ENCODE results near the gene DNER. TPM values are rescaled to one million over a fixed set of nuclear protein-coding genes. Genes with fewer than 3 reads are reported as not detected.

DNER gene
- total RNA-seq, 1 experiment from 2014 or later: not detected

DNA sequence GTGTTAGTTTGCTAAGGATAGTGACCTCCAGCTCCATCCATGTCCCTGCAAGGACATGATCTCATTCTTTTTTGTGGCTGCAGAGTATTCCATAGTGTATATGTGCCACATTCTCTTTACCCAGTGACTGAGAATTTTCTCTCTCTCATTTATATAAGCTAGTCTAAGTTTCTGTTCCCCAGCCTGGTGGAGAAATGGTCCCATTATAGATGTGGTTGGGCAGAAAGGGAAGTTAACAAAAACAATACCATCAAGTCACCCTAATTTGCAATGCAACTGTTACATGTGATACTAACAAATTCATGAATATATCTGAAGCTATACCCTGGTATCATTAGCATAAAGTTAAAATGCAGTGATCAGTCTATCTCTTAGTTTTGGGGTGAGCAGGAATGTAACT lies 54.0 kb downstream of the DNER start:
- Histone ChIP-seq H3K27me3 (ENCODE audit: low read length) (no peaks in the 10 kb centered on the region), H3K4me2 (ENCODE audit: low read depth, low read length, poor library complexity, severe bottlenecking) (no peak overlapping the region), H4K20me1 (ENCODE audit: insufficient read depth, low read depth, low read length) (no peaks in the 10 kb centered on the region), H2AFZ (ENCODE audit: low read length) (no peak overlapping the region), H3K9me3 (ENCODE audit: low read length) (no peaks in the 10 kb centered on the region), H3K4me3 (ENCODE audit: low read length) (no peak overlapping the region), H3K9ac (ENCODE audit: low read length) (no peak overlapping the region), H3K27ac (ENCODE audit: low read length) (no peak overlapping the region), H3K79me2 (ENCODE audit: low read length) (no peaks in the 10 kb centered on the region), H3K4me1 (ENCODE audit: low read length) (no peaks in the 10 kb centered on the region), H3K36me3 (ENCODE audit: insufficient read depth, low read length) (no peaks in the 10 kb centered on the region), H3K9me2 (replicated peaks; ENCODE audit: insufficient read depth, low read length) (no peaks in the 10 kb centered on the region)
- DNase-seq: no peak

DNA sequence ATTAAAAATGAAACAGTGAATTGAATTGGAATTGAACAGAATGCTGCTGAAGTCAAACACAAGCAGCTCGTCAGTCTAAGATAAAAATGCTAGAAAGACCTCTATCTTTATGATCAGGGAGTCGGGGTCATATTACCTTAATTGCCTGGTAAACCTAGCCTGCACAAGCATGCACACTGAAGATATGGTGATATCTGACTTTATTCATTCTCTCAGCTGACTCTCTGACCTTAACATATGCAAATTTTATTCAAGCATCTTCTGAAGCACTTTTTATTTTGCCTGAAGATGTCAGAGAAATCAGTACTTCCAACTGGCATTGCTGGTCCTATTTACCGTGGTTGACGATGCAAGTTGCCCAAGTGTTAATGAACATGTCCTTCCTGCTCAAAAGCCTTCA lies 56.4 kb downstream of the DNER start:
- no peaks in the 10 kb centered on the region for H3K9me2 ChIP-seq (replicated peaks; ENCODE audit: insufficient read depth, low read length)
- no peaks in the 10 kb centered on the region for H3K79me2 ChIP-seq (ENCODE audit: low read length)
- no peak overlapping the region for H3K4me3 ChIP-seq (ENCODE audit: low read length)
- DNase-seq: no peak
- H3K4me2 ChIP-seq (ENCODE audit: low read depth, low read length, poor library complexity, severe bottlenecking): no peak overlapping the region
- H4K20me1 ChIP-seq (ENCODE audit: insufficient read depth, low read depth, low read length): no peaks in the 10 kb centered on the region
- no peaks in the 10 kb centered on the region for H3K4me1 ChIP-seq (ENCODE audit: low read length)
- H3K9me3 ChIP-seq (ENCODE audit: low read length): no peaks in the 10 kb centered on the region
- no peaks in the 10 kb centered on the region for H3K36me3 ChIP-seq (ENCODE audit: insufficient read depth, low read length)
- H3K27me3 ChIP-seq (ENCODE audit: low read length): no peaks in the 10 kb centered on the region
- H2AFZ ChIP-seq (ENCODE audit: low read length): no peak overlapping the region
- H3K27ac ChIP-seq (ENCODE audit: low read length): no peak overlapping the region
- H3K9ac ChIP-seq (ENCODE audit: low read length): no peak overlapping the region

DNA sequence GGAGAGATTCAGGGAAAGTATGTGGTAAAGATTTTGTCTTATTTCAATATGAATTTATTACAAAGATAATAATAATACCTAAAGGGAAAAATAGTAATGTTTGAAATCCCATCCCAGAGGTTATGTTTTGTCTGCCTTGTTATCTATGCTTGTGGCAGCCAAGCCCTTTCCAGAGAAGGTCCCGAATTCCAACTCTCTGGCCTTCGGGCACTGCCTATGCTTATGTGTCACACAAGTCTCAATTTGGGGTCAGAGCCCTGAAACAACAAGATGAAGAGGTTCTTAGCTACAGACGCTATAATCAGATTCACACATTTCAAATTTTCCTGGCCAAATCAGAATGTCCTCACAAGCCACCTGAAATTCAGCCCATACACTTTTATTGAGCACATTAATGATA lies 59.9 kb downstream of the DNER start:
- H3K9me3 ChIP-seq (ENCODE audit: low read length): no peaks in the 10 kb centered on the region
- H2AFZ ChIP-seq (ENCODE audit: low read length): no peak overlapping the region
- H3K4me1 ChIP-seq (ENCODE audit: low read length): no peaks in the 10 kb centered on the region
- H3K9ac ChIP-seq (ENCODE audit: low read length): no peak overlapping the region
- H3K4me3 ChIP-seq (ENCODE audit: low read length): no peak overlapping the region
- H3K79me2 ChIP-seq (ENCODE audit: low read length): no peaks in the 10 kb centered on the region
- H3K4me2 ChIP-seq (ENCODE audit: low read depth, low read length, poor library complexity, severe bottlenecking): no peak overlapping the region
- no peaks in the 10 kb centered on the region for H3K9me2 ChIP-seq (replicated peaks; ENCODE audit: insufficient read depth, low read length)
- no peaks in the 10 kb centered on the region for H4K20me1 ChIP-seq (ENCODE audit: insufficient read depth, low read depth, low read length)
- no peaks in the 10 kb centered on the region for H3K36me3 ChIP-seq (ENCODE audit: insufficient read depth, low read length)
- H3K27ac ChIP-seq (ENCODE audit: low read length): no peak overlapping the region
- DNase-seq: no peak
- H3K27me3 ChIP-seq (ENCODE audit: low read length): no peaks in the 10 kb centered on the region

DNA sequence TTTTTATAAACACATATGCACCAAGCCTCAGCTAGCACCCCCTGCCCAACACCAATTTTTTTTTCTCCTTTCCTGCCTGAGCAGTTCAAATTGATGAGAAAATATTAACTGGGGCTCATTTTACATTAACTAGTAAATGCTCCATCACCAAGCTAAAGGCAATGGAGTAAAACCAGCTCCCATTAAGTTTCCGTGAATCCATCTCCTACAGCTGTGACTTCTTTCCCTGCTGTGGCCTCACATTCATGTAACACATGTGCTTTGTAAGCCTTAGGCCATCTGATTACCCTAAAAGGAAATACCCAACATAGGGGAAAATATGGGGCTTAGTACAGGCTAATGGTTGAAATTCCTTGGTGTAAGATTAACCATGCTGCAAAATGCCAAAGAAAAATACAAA lies 60.8 kb downstream of the DNER start:
- H3K36me3 ChIP-seq (ENCODE audit: insufficient read depth, low read length): no peaks in the 10 kb centered on the region
- H3K4me3 ChIP-seq (ENCODE audit: low read length): no peak overlapping the region
- DNase-seq: no peak
- H3K4me1 ChIP-seq (ENCODE audit: low read length): no peaks in the 10 kb centered on the region
- H4K20me1 ChIP-seq (ENCODE audit: insufficient read depth, low read depth, low read length): no peaks in the 10 kb centered on the region
- no peaks in the 10 kb centered on the region for H3K79me2 ChIP-seq (ENCODE audit: low read length)
- no peak overlapping the region for H3K27ac ChIP-seq (ENCODE audit: low read length)
- no peaks in the 10 kb centered on the region for H3K27me3 ChIP-seq (ENCODE audit: low read length)
- no peak overlapping the region for H3K4me2 ChIP-seq (ENCODE audit: low read depth, low read length, poor library complexity, severe bottlenecking)
- no peaks in the 10 kb centered on the region for H3K9me2 ChIP-seq (replicated peaks; ENCODE audit: insufficient read depth, low read length)
- no peak overlapping the region for H3K9ac ChIP-seq (ENCODE audit: low read length)
- no peak overlapping the region for H2AFZ ChIP-seq (ENCODE audit: low read length)
- no peaks in the 10 kb centered on the region for H3K9me3 ChIP-seq (ENCODE audit: low read length)

- H3K4me3 ChIP-seq (ENCODE audit: low read length): no peak overlapping the region
- no peaks in the 10 kb centered on the region for H3K9me2 ChIP-seq (replicated peaks; ENCODE audit: insufficient read depth, low read length)
- no peak overlapping the region for H2AFZ ChIP-seq (ENCODE audit: low read length)
- no peak overlapping the region for H3K27ac ChIP-seq (ENCODE audit: low read length)
- no peaks in the 10 kb centered on the region for H3K79me2 ChIP-seq (ENCODE audit: low read length)
- no peaks in the 10 kb centered on the region for H3K27me3 ChIP-seq (ENCODE audit: low read length)
- no peaks in the 10 kb centered on the region for H3K4me1 ChIP-seq (ENCODE audit: low read length)
- no peak overlapping the region for H3K4me2 ChIP-seq (ENCODE audit: low read depth, low read length, poor library complexity, severe bottlenecking)
- H4K20me1 ChIP-seq (ENCODE audit: insufficient read depth, low read depth, low read length): no peaks in the 10 kb centered on the region
- DNase-seq: no peak
- no peaks in the 10 kb centered on the region for H3K36me3 ChIP-seq (ENCODE audit: insufficient read depth, low read length)
- H3K9me3 ChIP-seq (ENCODE audit: low read length): no peaks in the 10 kb centered on the region
- no peak overlapping the region for H3K9ac ChIP-seq (ENCODE audit: low read length)
Measured at GRCh38 chr2:229652796-229653195, 61.6 kb downstream of the DNER start.

DNA sequence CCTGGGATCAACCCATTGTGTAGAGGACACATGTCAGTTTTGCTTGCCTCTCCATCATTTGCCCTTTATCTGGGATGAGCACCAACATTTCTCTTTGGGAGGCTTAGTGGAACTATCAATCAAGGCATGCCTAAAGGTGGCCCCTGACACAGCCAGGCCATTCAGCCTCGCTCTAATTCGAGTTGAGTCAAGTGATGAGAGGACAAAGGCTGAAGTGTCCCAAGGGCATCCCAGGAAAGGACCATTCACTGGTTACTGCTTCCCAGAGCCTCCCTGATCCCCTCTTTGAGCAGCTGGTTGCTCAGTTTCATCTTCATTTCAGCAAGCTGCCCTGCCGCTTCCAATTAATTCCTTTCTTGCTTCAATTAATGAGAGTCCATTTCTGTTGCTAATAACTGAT lies 63.5 kb downstream of the DNER start:
- Histone ChIP-seq H3K27ac (ENCODE audit: low read length) (no peak overlapping the region), H3K36me3 (ENCODE audit: insufficient read depth, low read length) (no peaks in the 10 kb centered on the region), H3K4me3 (ENCODE audit: low read length) (no peak overlapping the region), H3K9me3 (ENCODE audit: low read length) (no peaks in the 10 kb centered on the region), H3K9ac (ENCODE audit: low read length) (no peak overlapping the region), H3K4me1 (ENCODE audit: low read length) (no peaks in the 10 kb centered on the region), H3K79me2 (ENCODE audit: low read length) (no peaks in the 10 kb centered on the region), H4K20me1 (ENCODE audit: insufficient read depth, low read depth, low read length) (no peaks in the 10 kb centered on the region), H3K27me3 (ENCODE audit: low read length) (no peaks in the 10 kb centered on the region), H3K4me2 (ENCODE audit: low read depth, low read length, poor library complexity, severe bottlenecking) (no peak overlapping the region), H2AFZ (ENCODE audit: low read length) (no peak overlapping the region), H3K9me2 (replicated peaks; ENCODE audit: insufficient read depth, low read length) (no peaks in the 10 kb centered on the region)
- DNase-seq: no peak

DNA sequence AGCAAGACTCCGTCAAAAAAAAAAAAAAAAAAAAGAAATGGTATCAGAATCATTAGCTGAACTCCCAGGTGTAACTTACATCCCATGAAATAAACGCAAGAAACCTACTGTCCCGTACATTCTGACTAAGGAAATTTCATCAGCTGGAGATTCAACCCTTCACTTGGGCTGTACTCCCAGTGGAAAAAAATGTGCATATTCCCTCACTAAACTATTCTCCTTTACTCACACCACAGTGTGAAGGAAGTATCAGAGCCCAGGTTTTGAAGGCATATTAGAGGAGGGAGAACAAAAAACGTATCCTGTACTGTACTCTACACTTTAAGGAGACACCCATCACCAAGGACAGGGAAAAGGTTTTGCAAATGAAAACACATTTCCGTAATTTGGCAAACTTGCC lies 64.3 kb downstream of the DNER start:
- no peak overlapping the region for H3K27ac ChIP-seq (ENCODE audit: low read length)
- no peak overlapping the region for H3K4me3 ChIP-seq (ENCODE audit: low read length)
- H3K79me2 ChIP-seq (ENCODE audit: low read length): no peaks in the 10 kb centered on the region

DNA sequence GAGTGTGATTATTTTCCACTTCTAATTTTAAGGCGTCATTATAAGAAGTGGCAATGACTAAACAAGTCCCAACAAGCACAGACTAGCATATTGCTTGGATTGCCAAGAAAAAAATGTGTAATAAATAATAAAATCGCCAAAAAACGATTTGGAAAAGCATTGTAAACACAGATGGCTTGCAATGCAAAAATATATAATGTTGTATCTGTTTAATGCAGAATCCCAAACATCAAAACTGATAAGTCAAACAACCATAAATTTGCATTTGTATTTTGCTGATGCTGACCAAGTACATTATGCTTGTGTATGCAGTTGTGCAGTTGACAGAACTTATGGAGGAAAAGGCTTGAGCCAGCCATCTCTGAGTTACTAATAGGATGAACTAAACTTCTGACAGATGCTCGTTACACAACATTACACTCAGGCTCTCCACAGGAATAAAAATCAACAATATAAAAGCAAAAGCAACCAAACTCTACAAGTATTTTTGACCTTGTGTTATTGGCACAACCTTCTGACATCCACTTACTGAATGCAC lies 68.1 kb downstream of the DNER start:
- no peak overlapping the region for H3K4me3 ChIP-seq (ENCODE audit: low read length)
- no peak overlapping the region for H3K4me2 ChIP-seq (ENCODE audit: low read depth, low read length, poor library complexity, severe bottlenecking)
- no peak for DNase-seq
- H3K9me2 ChIP-seq (replicated peaks; ENCODE audit: insufficient read depth, low read length): no peaks in the 10 kb centered on the region
- no peaks in the 10 kb centered on the region for H3K79me2 ChIP-seq (ENCODE audit: low read length)
- no peak overlapping the region for H3K9ac ChIP-seq (ENCODE audit: low read length)
- no peak overlapping the region for H2AFZ ChIP-seq (ENCODE audit: low read length)
- no peaks in the 10 kb centered on the region for H4K20me1 ChIP-seq (ENCODE audit: insufficient read depth, low read depth, low read length)
- no peaks in the 10 kb centered on the region for H3K9me3 ChIP-seq (ENCODE audit: low read length)
- H3K36me3 ChIP-seq (ENCODE audit: insufficient read depth, low read length): no peaks in the 10 kb centered on the region
- no peaks in the 10 kb centered on the region for H3K27me3 ChIP-seq (ENCODE audit: low read length)
- H3K4me1 ChIP-seq (ENCODE audit: low read length): no peaks in the 10 kb centered on the region
- no peak overlapping the region for H3K27ac ChIP-seq (ENCODE audit: low read length)

More for the DNA sequence above, 64.3 kb downstream of the DNER start:
- no peaks in the 10 kb centered on the region for H4K20me1 ChIP-seq (ENCODE audit: insufficient read depth, low read depth, low read length)
- no peak for DNase-seq
- no peaks in the 10 kb centered on the region for H3K27me3 ChIP-seq (ENCODE audit: low read length)
- no peak overlapping the region for H3K4me2 ChIP-seq (ENCODE audit: low read depth, low read length, poor library complexity, severe bottlenecking)
- no peak overlapping the region for H2AFZ ChIP-seq (ENCODE audit: low read length)
- H3K9me2 ChIP-seq (replicated peaks; ENCODE audit: insufficient read depth, low read length): no peaks in the 10 kb centered on the region
- H3K9ac ChIP-seq (ENCODE audit: low read length): no peak overlapping the region
- no peaks in the 10 kb centered on the region for H3K9me3 ChIP-seq (ENCODE audit: low read length)
- no peaks in the 10 kb centered on the region for H3K36me3 ChIP-seq (ENCODE audit: insufficient read depth, low read length)
- no peaks in the 10 kb centered on the region for H3K4me1 ChIP-seq (ENCODE audit: low read length)

GRCh38 chr2:229642371-229642770 lies 72.0 kb downstream of the DNER start:
- Histone ChIP-seq H3K27me3 (ENCODE audit: low read length) (no peaks in the 10 kb centered on the region), H3K9me2 (replicated peaks; ENCODE audit: insufficient read depth, low read length) (no peaks in the 10 kb centered on the region), H3K9me3 (ENCODE audit: low read length) (no peaks in the 10 kb centered on the region), H2AFZ (ENCODE audit: low read length) (no peak overlapping the region), H3K9ac (ENCODE audit: low read length) (no peak overlapping the region), H3K27ac (ENCODE audit: low read length) (no peak overlapping the region), H3K36me3 (ENCODE audit: insufficient read depth, low read length) (no peaks in the 10 kb centered on the region), H3K4me3 (ENCODE audit: low read length) (no peak overlapping the region), H3K4me1 (ENCODE audit: low read length) (no peaks in the 10 kb centered on the region), H3K79me2 (ENCODE audit: low read length) (no peaks in the 10 kb centered on the region), H4K20me1 (ENCODE audit: insufficient read depth, low read depth, low read length) (no peaks in the 10 kb centered on the region), H3K4me2 (ENCODE audit: low read depth, low read length, poor library complexity, severe bottlenecking) (no peak overlapping the region)
- no peak for DNase-seq

All from Karpas-422 (cell line).